Stimulated activated CD4-positive, alpha-beta T cell treated with anti-CD3 and anti-CD28 coated beads, Interleukin-4, amount 100 ng/mL, for 24 hours (primary cell): Measurements from ENCODE around the gene CTU2.

Experiments used
- DNase-seq: peaks from one replicate; pipeline ENCODE4 v3.0.0-alpha.2; 2020

CTU2 gene

DNA sequence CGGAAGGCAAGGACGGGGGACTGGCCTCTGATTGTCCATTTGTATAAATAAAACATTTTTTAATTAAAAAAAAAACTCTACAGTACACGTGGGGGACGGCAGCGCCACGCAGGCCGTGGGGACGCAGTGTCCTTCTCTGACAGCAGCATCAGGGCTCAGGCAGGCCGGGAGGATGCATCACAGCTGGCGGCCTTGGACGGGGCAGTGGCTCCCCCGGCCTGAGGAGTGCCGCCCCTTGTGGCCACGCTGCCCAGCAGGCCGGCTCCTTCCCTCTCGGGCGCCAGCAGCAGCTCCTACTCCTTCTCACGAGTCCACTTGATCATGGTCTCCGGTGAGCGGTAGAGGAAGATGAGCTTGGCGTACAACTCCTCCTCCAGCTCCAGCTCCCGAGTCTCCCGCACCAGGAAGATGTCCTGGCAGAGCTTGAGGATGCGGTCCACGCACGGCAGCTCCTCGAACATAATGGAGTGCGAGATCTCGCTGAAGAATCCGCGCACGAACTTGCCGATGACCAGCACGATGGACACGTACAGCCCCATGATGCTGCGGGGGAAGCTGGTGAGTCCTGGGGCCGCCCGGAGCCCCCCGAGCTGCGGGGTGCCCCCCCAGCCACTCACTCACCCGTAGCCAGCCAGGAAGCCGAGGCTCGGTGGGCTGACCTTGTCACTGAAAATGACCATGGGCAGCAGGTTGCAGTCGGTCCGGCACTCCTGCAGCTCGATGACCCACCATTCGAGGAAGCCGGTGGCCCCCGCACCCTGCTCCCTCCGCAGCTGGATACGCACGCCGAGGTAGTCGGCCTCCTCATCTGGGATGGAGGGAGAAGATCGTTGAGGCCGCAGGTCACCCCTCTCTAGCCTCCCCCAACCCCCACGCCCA lies 9.2 kb downstream of the CTU2 start:
- no peak for DNase-seq

DNA sequence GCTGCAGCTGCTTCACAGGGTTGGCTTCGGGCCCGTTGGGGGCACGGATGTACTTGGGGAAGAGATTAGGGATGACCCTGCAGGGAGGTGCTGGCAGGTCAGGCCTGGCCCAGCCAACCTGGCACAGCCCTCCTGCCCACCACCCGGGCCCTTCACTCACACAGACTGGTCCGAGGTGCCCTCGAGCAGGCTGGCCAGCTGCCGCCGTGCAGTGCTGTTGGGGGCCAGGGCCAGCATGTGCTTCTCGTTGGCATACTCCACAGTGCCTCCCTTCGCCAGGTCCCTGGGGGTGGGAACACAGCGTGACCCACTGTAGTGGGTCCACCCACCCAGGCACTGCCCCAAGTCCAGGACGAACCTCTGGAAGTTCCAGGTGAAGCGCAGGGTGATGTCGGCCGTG lies 9.9 kb downstream of the CTU2 start:
- DNase-seq, result no peak

DNA sequence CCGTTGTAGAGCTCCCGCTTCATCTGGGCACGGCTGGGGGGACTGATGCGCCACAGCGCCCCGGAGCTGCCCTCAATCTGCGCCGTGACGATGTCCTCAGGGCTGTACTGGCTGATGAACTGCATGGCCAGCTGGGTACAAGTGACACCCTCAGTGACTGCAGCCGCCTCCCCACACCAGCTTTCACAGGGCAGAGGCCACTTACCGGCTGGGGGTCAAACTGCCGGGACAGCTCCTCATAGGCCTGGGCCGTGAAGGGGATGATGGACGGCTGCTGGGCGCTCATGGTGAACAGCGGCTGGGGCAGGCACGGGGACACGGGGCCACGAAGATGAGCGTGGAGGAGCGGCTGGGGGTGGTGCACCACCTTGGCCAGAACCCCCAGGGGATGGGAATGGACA lies 10.3 kb downstream of the CTU2 start:
- DNase-seq, result no peak

DNA sequence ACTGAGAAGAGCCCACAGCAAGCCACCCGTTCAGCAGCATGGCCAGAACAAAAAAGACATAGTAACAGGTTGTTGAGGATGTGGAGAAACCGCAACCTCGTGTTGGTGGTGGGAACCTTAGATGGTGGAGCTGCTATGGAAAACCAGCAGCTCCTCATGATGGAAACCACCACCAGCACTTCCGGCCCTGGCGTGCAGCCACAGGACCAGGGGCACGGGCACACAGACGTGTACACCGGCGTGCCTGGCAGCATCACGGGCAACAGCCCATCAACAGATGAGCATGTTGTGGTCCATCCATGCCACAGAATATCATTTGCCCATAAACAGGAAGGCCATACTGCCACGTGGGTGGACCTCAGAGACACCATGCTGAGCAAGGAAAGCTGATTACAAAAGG lies 11.9 kb downstream of the CTU2 start:
- DNase-seq, result no peak

DNA sequence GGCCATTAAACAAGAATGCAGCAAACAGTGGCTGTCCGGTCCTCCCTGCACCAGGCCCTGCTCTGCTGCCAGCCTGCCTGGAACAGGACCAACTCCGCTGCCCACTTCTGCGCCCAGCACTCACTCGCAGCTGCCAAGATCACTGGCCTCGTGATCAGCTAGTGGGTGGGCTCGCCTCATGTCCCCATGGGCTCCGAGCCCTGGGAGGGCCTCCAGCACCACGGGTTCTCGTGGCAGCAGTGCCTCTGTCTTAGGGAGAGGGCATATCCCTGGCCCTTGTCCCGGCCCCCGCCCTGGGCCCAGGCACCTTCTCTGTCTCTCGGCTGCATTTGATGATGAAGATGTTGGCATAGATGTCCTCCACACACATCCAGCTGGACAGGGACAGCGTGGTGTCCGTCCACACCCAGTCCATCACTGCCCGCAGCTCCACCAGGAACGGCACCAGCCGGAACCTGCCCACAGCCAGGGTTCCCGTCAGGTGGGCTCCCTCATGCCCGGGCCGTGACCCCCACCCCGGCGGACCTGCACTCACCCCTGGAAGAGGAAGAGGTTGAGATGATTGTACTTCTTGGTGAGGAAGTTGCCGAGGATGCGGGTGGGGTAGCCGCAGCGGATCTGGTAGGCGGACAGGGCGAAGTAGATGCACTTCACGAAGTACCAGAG lies 13.1 kb downstream of the CTU2 start:
- no peak for DNase-seq

DNA sequence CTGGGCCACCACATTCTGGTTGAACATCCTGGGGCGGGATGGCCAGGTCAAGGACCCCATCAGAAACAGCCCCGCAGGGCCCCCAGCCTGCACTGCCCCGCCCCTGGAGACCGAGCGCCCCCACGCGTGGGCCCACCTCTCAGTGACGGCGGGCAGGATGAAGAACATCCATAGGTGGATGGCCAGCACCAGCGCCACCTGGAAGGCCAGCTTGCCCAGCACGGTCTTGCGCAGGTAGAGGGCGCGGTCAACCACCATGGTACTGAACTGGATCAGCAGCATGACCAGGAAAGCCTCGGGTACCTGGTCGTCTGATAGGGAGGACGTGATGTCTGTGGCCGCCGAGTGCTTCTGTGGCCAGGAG lies 13.6 kb downstream of the CTU2 start:
- DNase-seq, result no peak

DNA sequence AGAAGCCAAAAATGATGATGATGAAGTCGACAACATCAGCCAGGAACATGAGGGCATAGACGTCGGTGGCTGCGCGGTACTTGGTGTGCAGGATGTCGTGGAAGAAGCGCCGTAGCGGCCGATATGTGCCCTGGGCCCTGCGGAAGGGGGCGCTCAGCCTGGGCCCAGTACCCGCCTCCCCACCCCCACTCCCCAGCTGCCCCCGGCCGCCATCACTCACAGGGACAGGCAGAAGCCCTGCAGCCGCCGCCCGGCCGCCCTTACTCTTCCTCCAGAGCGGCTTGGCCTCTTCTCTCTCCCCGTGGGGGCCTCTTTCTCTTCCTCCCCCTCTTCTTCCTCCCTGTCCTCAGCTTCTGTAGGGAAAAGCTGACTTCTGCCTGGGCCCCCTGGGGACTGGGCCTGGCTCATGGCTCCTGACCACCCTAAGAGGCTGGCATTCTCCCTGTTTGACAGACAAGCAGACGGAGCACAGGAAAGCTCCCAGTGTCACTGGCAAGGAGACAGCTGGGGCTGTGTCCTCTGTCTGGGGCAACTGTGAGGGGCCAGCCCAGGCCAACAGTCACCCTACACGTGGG lies 14.2 kb downstream of the CTU2 start:
- no peak for DNase-seq

DNA sequence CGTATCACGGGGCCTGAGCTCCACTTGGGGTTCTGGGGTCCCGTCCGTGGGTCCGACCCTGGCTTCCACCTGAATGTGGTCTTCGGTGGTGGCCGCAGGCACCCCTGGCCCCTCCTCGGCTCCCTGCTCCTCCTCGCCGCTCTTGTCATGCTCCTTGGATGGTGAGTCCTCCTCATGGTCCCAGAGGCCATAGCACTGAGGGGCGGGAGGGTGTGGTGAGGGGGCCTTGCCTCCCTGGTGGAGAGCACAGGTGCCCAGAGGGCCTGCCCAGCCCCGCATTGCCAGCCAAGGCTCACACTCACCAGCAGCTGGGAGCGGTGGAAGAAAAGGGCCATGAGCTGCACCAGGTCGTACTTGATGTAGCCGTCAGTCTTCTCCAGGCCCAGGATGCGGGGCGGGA lies 14.9 kb downstream of the CTU2 start:
- DNase-seq, result no peak

DNA sequence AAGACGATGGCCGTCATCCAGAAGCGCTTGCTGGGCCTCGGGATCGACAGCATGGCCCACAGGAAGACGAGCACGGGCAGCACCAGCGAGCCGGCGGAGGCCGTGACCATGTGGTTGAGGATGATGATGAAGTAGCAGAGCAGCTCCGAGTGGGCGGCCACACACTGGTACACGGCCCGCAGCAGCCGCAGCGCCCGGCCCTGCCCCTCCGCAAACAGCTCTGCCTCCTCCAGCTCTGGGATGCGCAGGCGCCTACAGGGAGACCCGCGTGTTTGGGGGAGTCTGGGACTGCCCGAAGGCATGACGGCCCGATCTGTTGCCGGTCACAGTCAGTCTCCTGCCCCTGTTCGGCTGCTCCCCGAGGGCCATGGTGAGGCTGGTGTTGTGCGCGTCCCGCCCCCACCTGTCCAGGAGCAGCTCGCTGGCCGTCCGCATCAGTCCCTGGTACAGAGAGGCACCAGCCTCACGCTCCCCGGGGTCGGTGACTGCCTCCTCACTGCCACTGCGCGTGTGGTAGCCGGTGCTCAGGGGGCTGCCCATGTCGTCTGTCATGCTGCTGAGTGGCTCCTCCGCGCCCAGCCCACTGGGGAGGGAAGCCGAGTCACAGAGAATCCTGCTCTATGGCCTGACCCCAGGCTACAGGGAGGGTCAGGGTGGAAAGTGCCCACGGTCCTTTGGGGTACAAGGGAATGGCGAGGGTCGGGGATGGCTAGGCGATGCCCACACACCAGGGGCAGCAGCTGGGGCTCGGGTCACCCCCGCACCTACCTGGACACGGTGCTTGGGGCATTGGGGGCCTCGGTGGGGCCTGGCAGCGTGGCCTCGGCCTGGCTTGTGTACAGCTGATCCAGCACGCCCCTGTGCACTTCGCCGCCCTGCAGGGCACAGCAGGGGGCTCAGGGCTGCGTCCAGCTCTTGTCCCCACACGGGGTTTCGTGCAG lies 15.8 kb downstream of the CTU2 start:
- DNase-seq, result no peak

DNA sequence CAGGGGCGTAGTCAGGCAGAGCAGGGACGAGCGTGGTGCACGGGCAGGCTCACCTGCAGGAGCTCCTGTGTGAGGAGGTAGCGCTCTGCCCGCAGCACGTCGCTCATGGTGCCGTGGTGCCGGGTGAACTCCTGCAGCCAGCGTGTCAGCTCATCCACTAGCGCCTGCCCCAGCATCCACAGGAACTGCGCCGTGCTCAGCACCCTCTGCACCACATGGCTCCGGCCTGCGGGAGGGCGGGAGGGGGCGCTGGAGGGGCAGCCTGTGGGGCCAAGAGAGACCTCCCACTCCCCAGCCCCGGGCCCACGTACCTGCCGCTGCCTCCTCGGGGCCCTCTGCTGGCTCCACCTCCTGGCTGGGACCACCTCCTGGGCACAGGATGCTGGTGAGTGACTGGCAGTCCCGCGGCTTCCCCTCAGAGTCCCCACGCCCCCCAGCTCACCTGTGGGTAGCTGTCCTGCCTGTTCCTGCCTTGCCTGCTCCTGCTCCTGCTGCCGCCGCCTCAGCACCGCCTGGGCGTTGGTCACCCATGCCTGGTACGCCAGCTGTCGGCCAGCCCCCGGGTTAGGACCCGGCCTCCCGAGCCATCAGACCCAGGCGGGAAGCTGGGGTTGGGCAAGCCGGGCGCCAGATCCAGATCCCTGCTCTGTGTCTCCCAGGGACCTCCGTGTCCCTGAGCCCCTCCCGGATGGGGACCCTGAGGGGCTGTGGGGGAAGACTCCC lies 16.6 kb downstream of the CTU2 start:
- no peak for DNase-seq

DNA sequence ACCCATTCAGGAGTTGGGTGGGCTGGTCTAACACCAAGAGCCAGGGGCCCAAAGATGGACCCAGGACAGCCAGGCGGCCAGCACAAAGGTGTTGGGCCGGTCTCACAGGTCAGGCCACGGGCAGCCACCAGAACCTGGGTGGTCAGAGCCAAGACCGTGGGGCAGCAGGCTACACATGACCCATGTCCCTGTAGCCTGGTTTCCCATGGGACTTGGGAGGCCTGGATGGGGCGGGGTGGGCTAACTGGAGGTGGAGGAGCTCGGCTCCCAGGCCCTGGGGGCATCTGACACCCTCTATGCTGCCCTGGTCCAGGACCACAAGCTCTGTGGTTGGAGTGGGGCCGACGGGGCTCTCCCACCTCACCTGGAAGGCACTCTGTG lies 17.2 kb downstream of the CTU2 start:
- DNase-seq, result no peak

DNA sequence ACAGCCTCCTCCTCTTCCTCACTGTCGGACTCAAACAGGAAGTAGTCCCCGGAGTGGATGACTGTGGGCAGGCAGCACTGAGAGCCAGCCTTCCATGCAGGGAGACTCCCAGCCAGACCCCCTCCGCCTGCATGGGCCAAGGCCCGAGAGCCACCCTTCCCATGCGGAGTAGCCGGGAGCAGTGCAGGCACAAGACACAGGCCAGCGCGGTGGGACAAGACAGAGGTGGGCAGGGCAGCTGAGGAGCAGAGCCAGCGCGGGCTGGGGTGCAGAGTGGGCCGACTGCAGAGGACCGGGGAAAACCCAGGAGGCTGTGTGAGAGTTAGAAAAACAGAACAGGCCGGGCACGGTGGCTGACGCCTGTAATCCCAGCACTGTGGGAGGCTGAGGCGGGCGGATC lies 17.6 kb downstream of the CTU2 start:
- DNase-seq, result no peak

DNA sequence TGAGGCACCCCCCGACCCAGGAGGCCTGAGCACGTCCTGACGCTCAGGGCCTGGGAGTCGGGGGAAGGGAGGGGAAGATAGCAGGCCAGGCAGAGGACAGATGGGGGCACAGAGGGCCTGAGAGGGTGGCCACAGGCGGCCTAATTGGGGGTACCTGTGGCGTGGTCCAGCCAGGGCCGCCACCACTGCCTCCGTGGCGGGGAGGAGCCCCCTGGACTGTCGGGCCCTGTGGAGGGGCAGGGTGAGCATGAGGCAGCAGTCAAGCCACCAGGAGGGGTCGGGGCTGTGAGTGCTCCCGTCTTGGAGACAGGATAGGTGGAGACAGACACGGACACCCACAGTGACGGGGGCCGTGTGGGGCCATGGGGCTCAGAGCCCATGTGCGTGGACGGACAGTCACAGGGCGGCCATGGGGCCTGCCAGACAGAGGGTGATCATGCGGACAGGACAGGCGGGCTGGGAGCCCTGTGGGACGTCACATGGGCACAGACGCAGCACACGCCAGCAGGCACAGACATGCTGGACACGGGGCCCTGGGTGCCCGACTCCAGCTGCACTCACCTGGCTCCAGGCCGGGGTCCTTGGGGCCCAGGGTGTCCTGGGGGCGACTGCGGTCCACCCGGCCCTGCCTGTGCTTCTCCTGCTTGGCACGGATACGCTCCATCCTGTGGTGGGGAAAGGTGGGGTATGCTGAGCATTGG lies 18.7 kb downstream of the CTU2 start:
- DNase-seq, result no peak

DNA sequence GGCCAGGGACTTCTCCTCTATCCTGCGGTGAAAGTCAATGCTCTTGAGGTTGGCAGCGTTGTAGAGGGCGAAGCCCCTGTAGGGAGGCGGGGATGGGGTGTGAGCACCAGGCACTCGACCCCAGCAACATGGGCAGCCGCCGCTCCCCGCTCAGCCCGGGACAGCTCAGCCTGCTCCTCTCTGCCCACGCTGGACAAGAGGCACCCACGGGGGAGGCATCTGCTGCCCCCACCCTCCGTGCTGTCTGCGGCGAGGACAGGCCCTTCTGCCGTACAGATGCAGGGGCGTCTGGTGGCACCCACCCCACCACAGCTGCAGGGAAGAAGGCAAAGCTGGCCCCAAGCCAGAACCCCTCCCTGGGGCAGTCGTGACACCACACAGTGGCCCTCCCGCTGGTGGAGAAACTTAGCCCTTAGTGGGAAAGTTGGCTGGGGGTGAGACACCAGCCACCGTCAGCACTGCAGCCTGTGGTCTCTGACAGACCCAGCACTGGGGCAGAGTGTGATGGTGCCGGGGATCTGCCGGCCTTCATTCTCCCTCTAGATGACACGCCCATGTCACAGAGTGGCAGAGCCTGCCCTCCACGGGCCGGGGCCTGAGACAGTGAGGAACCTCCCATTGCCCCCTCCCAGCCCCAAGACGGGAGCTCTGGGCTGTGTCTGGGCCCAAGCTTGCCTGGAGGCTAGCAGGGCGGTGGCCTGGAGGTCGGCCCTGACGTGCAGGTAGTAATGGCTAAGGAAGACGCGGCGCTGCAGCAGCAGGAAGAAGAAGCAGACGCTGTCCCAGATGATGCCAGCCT lies 19.5 kb downstream of the CTU2 start:
- no peak for DNase-seq

DNA sequence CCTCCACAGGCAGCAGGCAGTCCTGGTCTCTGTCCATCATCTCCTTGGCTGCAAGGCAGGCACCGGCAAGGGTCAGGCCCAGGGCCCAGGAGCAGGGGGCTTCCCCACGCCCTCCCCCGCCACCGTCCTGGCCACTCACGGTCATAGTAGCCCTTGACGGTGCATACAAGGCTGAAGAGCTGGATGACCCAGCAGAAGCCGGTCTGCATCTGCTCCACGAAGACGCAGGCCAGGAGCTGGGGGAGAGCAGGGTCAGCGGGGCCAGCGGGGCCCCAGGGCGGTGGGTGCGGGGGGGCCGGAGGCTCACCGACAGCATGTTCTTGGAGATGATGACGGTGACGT lies 20.1 kb downstream of the CTU2 start:
- no peak for DNase-seq

DNA sequence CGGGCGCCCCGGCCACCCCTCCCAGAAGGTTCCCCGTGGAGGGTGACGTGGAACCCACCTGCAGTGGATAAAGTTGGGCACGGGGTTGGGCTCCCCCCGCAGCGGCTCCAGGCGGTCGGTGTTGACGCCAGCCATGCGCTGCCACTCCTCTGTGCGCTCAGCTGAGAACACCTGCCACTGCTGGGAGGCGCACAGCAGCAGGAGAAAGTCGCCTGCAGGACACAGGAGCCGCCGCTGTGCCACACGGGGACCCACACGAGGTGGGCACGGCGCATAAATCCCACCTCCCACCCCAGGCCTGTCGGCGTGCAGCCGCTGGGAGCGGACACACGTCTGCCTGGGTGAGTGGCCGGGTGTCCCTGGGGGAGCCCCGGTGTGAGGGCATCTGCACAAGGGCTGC lies 20.7 kb downstream of the CTU2 start:
- no peak for DNase-seq

DNA sequence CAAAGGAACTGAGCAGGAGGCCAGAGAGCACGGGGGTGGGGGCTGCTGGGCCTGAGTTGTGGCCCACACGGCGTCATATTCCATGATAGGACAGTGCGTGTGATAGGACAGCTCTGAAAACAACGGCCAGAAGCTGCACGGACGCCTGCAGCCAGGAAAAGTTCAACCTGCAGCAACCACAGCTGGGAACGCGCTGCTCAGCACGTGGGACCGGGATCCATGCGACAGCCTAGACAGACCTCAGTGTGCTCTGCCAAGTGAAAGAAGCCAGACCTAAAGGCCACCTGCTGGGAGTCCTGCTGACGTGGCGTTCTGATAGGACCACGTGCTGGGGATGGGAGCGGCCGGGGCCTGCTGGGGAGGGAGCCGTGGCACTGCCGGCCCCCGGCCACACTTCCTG lies 21.6 kb downstream of the CTU2 start:
- no peak for DNase-seq

DNA sequence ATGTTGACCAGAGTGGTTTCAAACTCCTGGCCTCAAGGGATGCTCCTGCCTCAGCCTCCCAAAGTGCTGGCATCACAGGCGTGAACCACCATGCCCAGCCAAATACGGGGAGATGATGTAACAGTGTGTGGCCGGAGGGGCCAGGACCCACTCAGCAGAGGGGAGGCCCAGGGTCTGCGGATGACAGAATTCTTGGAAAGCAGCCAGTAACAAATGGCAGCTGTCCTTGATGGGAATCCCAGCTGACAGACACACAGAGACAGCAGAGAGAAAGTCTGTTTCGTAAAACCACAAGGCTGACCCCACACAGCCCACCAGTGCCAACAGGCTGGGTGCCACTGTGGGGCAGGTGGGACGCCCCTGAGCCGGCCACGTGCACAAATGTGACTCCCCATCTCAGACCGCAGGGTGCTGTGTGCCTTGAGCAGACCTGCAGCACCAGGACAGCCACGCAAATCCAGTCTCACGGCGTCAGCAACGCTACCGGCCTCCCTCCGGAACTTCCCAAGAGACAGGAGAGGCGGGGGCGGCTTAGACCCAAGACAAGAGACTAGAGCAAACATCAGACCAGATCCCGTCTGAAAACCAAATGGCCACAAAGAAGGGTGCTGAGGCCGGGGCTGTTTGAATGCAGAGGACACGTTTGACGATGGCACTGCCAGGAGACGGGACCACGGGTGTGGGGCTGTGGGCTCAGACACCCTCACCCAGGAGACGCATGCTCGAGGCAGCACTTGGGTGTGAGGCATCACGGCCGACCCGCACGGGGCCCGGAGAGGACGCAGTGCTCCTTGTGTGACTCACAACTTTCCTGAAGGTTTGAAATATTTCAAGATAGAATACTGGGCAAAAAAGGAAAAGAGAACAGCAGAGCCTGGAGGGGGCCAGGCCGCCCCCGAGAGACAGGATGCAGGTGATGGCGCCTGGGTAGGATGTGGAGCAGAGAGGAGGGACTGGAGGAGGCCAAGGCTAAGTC lies 24.6 kb downstream of the CTU2 start:
- DNase-seq, result no peak

DNA sequence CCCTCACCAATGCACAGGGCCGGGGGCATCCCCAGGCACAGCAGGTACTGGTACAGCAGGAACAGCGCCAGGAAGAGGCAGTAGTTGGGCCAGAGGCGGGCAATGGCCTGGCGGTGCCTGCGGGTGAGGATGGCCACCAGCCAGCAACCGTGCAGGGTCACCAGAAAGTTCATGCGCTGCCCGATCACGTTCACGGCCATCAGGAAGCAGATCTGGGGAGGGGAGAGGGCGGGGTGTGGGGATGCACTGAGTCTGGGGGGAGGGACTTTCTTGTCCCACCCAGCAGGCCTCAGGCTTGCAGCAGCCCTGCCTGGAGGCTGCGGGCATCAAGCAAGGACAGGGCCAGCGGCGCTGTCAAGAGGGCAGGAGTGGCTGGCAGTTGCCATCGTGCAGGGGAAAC lies 25.4 kb downstream of the CTU2 start:
- no peak for DNase-seq
